HG02970 (cell line): Measurements from ENCODE around the gene FBXO8.

Experiments used
- ATAC-seq: cut with Tn5 transposase; IDR thresholded peaks from one replicate; pipeline ENCODE4 v1.9.1; 2021; ENCODE audit warnings: mild to moderate bottlenecking, moderate library complexity, moderate number of reproducible peaks; ENCODE audit not compliant: unreplicated experiment, low FRiP score

FBXO8 gene

DNA sequence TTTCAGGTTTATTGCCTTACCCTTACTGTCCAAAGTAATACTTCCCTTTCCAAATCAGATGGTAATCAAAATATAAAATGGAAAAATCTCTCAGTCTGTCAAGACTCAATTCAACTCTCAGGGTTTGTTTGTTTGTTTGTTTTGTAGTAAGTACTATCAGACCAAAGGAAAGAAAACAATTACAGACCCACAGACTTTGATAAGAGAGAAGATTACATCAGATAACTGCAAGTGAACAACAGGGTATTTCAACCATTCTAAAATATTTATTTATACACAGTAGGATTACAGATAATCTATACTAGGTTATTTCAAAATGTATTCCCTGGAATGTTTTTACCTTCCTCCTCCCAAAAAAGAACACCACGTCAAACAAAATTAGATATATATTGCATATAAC is 28.9 kb downstream of the FBXO8 start:
- no peak for ATAC-seq

- ATAC-seq: no peak
These were observed 31.1 kb downstream of the FBXO8 start for GRCh38 chr4:174252412-174252811.

GRCh38 chr4:174248407-174248806 is 35.1 kb downstream of the FBXO8 start:
- no peak for ATAC-seq

GRCh38 chr4:174245714-174246113 is 37.8 kb downstream of the FBXO8 start:
- ATAC-seq: no peak

DNA sequence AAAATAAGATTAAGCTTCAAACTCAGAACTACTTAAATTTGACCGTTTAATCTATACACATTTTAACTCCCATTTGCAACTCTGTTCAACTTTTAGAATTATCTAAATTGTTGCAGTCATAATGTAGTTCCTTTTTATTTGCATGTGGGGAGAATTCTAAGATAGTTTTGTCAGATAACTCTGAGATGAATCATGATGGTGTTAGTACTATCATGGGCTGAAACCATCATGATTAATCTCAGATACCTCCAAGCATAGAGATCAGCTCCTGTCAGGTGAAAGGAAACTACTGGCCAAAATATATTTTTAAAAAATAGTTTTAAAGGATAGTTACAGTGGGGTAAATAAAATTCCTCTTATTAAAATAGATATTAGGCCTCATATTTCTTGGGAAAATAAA is 39.0 kb downstream of the FBXO8 start:
- ATAC-seq: no peak

GRCh38 chr4:174241162-174241561 is 42.3 kb downstream of the FBXO8 start:
- no peak for ATAC-seq

DNA sequence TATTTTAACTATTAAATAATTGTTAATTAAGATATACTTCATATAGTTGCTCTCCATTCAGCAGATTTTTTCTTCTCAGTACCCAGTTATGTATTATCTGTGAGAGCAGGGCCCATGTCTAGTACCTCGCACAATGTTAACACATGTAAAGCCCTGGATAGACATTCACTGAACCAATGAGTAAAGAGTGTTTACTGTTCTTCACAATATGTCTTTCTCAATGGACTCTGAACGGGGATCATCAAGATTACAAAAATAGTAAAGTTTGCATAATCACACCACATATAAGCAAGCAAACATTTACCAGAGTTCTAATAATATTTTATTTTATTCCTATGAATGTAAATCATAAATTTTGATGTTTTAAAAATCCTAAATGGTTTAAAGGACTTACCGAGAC is 47.1 kb downstream of the FBXO8 start:
- ATAC-seq: no peak

DNA sequence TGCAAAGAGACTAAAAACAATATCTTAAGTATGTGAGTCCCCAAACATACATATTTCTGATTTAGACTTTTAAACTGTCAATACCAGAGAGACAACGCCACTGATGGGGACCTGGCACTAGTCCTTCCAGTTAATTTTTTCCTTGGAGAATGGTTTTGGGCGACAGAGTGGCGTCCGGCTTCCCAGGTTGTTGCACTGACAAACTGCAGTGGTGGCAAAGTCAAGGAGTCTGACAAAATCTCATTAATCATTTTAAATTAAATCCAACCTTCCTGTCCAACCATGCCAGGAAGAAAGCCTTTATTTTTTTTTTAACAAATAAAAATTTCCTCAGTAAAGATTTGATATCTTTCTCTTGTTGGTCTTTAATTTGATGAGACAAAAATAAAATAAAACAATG is 52.8 kb downstream of the FBXO8 start:
- no peak for ATAC-seq

DNA sequence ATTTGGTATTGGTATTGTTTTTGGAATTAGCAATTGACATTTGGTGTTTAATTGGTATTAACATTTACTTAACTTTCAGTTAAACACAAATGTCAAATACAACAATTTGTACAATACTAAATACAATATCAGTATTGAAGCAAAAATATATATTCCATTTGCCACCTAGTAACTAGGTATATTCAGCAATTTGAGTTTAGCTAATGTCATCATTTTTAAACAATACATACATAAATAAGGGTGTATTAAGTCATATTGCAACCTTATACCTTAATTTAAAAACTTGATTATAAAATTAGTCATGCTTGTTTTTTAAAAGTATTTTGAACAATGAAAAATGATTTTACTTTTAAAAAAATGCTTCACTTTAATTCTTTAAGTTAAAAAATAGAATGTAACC is 53.3 kb downstream of the FBXO8 start:
- ATAC-seq: no peak

DNA sequence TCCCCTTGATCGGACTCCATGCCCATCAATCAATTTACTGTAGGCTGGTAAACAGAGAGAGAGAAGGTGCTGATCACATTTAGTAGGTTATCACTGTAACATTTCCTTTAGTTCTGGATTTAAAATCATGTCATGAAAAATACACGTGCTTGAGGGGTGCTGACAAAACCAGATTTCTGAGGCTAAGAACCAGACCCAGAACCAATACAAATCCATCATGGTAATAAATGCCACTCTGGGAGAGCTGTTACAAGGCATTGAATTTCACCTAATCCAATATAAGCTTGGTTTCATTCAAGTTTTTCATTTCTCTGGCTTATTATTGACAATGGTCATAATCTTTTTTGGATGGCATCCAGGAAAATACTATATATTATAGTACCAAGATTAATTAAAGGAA is 54.5 kb downstream of the FBXO8 start:
- no peak for ATAC-seq

GRCh38 chr4:174225349-174226049 is 58.0 kb downstream of the FBXO8 start:
- no peak for ATAC-seq

DNA sequence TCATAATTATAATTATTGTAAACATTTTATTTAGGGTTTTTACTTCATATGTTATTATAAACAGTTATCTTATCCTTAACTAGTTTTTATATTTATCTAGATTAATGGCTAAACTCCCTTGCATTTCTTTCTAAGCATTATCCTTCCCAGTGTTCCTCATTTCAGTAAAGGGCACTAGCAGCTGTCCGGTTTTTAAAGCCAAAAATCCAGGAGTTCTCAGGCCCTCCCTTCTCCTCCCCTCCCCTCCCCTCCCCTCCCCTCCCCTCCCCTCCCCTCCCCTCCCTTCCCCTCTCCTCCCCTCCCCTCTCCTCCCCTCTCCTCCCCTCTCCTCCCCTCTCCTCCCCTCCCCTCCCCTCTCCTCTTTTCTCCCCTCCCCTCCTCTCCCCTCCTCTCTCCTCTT is 58.9 kb downstream of the FBXO8 start:
- ATAC-seq: no peak

GRCh38 chr4:174222266-174222872 is 61.1 kb downstream of the FBXO8 start:
- ATAC-seq: peak; percentile 62

DNA sequence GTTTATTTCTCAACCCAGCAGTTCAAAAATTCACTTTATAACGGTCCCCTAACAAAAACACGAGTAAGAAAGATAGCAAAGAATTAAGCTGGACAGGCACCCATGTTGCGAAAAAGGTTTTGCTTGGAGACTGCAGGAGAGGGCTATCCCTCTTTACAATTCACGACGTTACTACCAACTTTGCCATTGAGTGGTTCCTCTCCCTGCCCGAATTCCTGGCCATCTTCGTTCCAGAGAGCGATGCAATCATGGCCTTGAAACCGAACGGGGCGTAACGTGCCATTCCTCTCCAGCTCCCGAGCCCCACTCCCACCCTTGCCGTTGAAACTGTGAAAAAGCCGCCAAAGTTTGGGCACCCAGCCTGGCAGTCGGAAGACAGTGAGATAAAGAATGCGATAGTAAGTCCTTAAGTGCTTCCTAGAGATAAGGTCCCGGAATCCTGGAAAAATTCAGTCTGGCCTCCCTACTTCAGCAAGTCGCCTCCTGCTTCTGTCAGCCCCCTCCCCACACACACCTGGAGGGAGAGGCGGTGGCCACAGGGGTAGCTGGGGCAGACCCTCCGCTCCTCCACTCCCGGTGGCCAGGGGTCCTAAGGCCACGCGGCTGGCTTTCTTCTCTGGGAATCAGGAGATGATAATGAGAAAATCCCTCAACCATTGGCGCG is 65.2 kb downstream of the FBXO8 start:
- ATAC-seq: no peak

- no peak for ATAC-seq
These were observed 66.0 kb downstream of the FBXO8 start for GRCh38 chr4:174217273-174218126.

DNA sequence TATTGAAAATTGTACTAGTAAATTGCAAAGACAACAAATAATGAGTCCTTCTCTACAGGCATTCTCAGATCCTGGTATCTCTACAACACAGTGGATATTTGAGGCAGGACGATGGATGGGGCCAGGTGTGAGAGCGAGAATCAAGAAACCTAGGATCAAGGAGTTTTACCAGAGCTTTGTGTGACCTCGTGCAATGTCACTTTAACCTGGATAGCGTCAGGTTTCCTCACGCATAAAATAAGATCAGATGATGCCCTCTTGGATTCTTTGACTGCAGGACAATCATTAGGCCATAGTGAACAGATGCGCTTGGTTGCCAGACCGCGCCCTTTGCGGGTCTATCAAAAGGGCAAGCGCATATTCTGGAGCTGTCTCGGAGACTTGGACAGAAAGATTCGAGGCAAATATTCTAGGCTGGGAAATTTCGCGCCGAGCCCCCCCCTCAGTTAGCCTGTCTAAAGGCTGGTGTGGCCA is 66.6 kb downstream of the FBXO8 start:
- ATAC-seq: no peak

- no peak for ATAC-seq
These were observed 67.3 kb downstream of the FBXO8 start for GRCh38 chr4:174215961-174216680.

- ATAC-seq: no peak
These were observed 68.4 kb downstream of the FBXO8 start for GRCh38 chr4:174215057-174215456.

GRCh38 chr4:174214101-174214878 is 69.2 kb downstream of the FBXO8 start:
- ATAC-seq: no peak

DNA sequence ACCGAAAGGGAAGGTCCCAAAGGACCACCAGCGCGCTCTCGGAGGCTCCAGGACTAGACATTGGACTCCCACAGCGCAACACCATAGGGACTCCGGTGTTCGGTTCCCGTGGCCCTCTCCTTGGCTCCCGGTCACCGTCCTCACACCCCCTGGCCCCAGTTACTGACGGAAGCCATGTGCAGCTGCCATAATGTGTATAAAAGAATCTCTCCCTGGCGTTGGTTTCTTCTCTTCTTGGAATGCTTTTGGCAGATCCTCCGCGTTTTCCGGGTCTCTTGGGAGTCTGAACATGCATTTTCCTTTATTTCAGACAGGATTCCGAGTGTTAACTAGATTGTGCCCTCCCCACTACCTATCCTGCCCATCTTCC is 69.8 kb downstream of the FBXO8 start:
- no peak for ATAC-seq
